Measurements from ENCODE around the gene CISH. TPM values are rescaled to one million over a fixed set of nuclear protein-coding genes. Genes with fewer than 3 reads are reported as not detected.

CISH gene
- total and polyA plus RNA-seq, 9 donors: 3.9 to 15.5 (median 12.9) TPM

DNA sequence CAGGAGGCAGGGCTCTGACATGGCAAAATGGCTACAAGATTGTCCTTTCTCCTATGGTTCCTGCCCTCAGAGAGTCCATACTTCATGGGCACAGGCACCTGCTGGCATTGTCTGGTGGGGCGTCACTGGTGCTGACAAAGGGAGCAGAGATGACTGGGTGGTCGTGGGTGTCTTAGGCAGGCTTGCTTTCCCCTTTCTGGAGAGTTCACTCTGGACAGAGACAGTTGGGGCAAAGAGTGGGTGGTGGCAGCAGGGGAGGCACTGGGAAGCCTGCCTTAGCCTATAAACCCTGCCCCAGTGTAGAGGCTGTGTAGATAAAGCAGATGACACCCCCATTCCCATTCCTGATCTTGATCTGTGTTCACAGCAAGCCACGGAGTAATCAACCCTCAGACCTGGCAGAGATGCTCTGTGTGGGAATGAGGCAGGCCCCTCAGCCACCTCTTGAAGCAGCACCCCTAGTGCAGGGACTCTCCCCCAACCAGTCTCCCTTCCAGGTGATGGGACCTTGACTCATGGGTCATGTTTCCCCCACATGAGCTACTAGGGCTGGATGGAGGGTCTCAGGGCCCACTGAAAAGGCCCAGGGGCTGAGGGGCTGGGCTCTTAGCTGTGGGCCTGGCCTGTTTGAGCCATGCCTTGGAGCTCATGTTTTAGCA, 42.5 kb upstream of the CISH start:
- WGBS (ENCODE audit: insufficient coverage): 80% methylated on average over 2 of the region's 3 CpGs
- Histone ChIP-seq H3K27ac (ENCODE audit: low read length) (no peak overlapping the region), H3K4me1 (ENCODE audit: control insufficient read depth, insufficient read depth, low read length) (peaks cover 8% of the 10 kb centered on the region), H3K27me3 (ENCODE audit: control insufficient read depth, insufficient read depth, low read length) (no peaks in the 10 kb centered on the region), H3K36me3 (ENCODE audit: control insufficient read depth, insufficient read depth, low read length) (no peaks in the 10 kb centered on the region), H3K9me3 (replicated peaks; ENCODE audit: control insufficient read depth, low read depth, low read length) (no peaks in the 10 kb centered on the region), H3K4me3 (ENCODE audit: low read length) (no peak overlapping the region)
- no peak for DNase-seq

GRCh38 chr3:50652709-50653108, 41.1 kb upstream of the CISH start:
- Histone ChIP-seq H3K4me1 (ENCODE audit: control insufficient read depth, insufficient read depth, low read length) (peaks cover 10% of the 10 kb centered on the region), H3K27ac (ENCODE audit: low read length) (no peak overlapping the region)
- no CpG with 5 or more reads among the region's 2 CpGs for WGBS (ENCODE audit: insufficient coverage)

GRCh38 chr3:50651920-50652529, 40.5 kb upstream of the CISH start:
- WGBS (ENCODE audit: insufficient coverage): 19% methylated on average over 6 of the region's 7 CpGs
- H3K4me3 ChIP-seq (ENCODE audit: low read length): no peak overlapping the region
- peaks cover 10% of the 10 kb centered on the region for H3K4me1 ChIP-seq (ENCODE audit: control insufficient read depth, insufficient read depth, low read length)
- no peaks in the 10 kb centered on the region for H3K27me3 ChIP-seq (ENCODE audit: control insufficient read depth, insufficient read depth, low read length)
- peaks cover 4% of the 10 kb centered on the region for H3K36me3 ChIP-seq (ENCODE audit: control insufficient read depth, insufficient read depth, low read length)
- DNase-seq: no peak
- H3K27ac ChIP-seq (ENCODE audit: low read length): no peak overlapping the region
- no peaks in the 10 kb centered on the region for H3K9me3 ChIP-seq (replicated peaks; ENCODE audit: control insufficient read depth, low read depth, low read length)

More at GRCh38 chr3:50652709-50653108, 41.1 kb upstream of the CISH start:
- H3K9me3 ChIP-seq (replicated peaks; ENCODE audit: control insufficient read depth, low read depth, low read length): no peaks in the 10 kb centered on the region
- no peaks in the 10 kb centered on the region for H3K27me3 ChIP-seq (ENCODE audit: control insufficient read depth, insufficient read depth, low read length)
- H3K4me3 ChIP-seq (ENCODE audit: low read length): no peak overlapping the region
- no peaks in the 10 kb centered on the region for H3K36me3 ChIP-seq (ENCODE audit: control insufficient read depth, insufficient read depth, low read length)
- no peak for DNase-seq

DNA sequence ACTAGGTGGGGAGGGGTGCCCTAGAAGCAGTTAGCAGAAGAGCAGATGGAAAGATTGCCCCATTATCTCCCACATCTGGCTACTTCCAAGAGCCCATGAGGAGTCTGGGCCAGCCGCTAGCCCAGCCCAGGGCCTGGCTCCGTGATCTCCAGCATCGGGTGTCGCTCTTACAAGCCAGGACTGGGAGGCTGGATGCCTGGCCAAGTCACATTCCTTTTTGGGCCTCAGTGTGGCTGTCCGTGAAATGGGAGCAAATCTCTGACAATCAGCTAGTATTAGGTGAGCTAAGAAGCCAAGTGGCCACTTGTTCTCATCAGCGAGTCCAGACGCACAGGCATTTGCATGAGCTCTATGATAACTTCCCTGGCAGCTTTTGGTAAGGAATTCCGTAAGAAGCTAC, 39.9 kb upstream of the CISH start:
- Histone ChIP-seq H3K9me3 (replicated peaks; ENCODE audit: control insufficient read depth, low read depth, low read length) (no peaks in the 10 kb centered on the region), H3K4me3 (ENCODE audit: low read length) (no peak overlapping the region), H3K27ac (ENCODE audit: low read length) (no peak overlapping the region), H3K27me3 (ENCODE audit: control insufficient read depth, insufficient read depth, low read length) (no peaks in the 10 kb centered on the region), H3K36me3 (ENCODE audit: control insufficient read depth, insufficient read depth, low read length) (peaks cover 8% of the 10 kb centered on the region), H3K4me1 (ENCODE audit: control insufficient read depth, insufficient read depth, low read length) (peaks cover 10% of the 10 kb centered on the region)
- DNase-seq: no peak
- WGBS (ENCODE audit: insufficient coverage): 73% methylated on average over 8 of the region's 8 CpGs

GRCh38 chr3:50650018-50650417, 38.4 kb upstream of the CISH start:
- peaks cover 13% of the 10 kb centered on the region for H3K36me3 ChIP-seq (ENCODE audit: control insufficient read depth, insufficient read depth, low read length)
- no peak for DNase-seq
- no peak overlapping the region for H3K4me3 ChIP-seq (ENCODE audit: low read length)
- peaks cover 10% of the 10 kb centered on the region for H3K4me1 ChIP-seq (ENCODE audit: control insufficient read depth, insufficient read depth, low read length)
- H3K9me3 ChIP-seq (replicated peaks; ENCODE audit: control insufficient read depth, low read depth, low read length): no peaks in the 10 kb centered on the region
- no peak overlapping the region for H3K27ac ChIP-seq (ENCODE audit: low read length)
- no peaks in the 10 kb centered on the region for H3K27me3 ChIP-seq (ENCODE audit: control insufficient read depth, insufficient read depth, low read length)
- WGBS (ENCODE audit: insufficient coverage): no CpG with 5 or more reads among the region's 1 CpG

GRCh38 chr3:50649451-50649931, 37.9 kb upstream of the CISH start:
- no peak for DNase-seq
- H3K27me3 ChIP-seq (ENCODE audit: control insufficient read depth, insufficient read depth, low read length): no peaks in the 10 kb centered on the region
- H3K4me1 ChIP-seq (ENCODE audit: control insufficient read depth, insufficient read depth, low read length): peaks cover 10% of the 10 kb centered on the region
- H3K9me3 ChIP-seq (replicated peaks; ENCODE audit: control insufficient read depth, low read depth, low read length): no peaks in the 10 kb centered on the region
- H3K36me3 ChIP-seq (ENCODE audit: control insufficient read depth, insufficient read depth, low read length): peaks cover 15% of the 10 kb centered on the region
- WGBS (ENCODE audit: insufficient coverage): 60% methylated on average over 4 of the region's 8 CpGs
- no peak overlapping the region for H3K27ac ChIP-seq (ENCODE audit: low read length)
- H3K4me3 ChIP-seq (ENCODE audit: low read length): no peak overlapping the region

- DNase-seq: no peak
- Histone ChIP-seq H3K4me1 (ENCODE audit: control insufficient read depth, insufficient read depth, low read length) (peaks cover 14% of the 10 kb centered on the region), H3K4me3 (ENCODE audit: low read length) (no peak overlapping the region), H3K36me3 (ENCODE audit: control insufficient read depth, insufficient read depth, low read length) (peaks cover 16% of the 10 kb centered on the region), H3K27me3 (ENCODE audit: control insufficient read depth, insufficient read depth, low read length) (no peaks in the 10 kb centered on the region), H3K27ac (ENCODE audit: low read length) (no peak overlapping the region), H3K9me3 (replicated peaks; ENCODE audit: control insufficient read depth, low read depth, low read length) (no peaks in the 10 kb centered on the region)
- WGBS (ENCODE audit: insufficient coverage): no CpG with 5 or more reads among the region's 2 CpGs
Observed at GRCh38 chr3:50648944-50649343, 37.4 kb upstream of the CISH start.

- peaks cover 18% of the 10 kb centered on the region for H3K36me3 ChIP-seq (ENCODE audit: control insufficient read depth, insufficient read depth, low read length)
- no peaks in the 10 kb centered on the region for H3K27me3 ChIP-seq (ENCODE audit: control insufficient read depth, insufficient read depth, low read length)
- no peak overlapping the region for H3K4me3 ChIP-seq (ENCODE audit: low read length)
- 30% methylated on average over 3 of the region's 6 CpGs for WGBS (ENCODE audit: insufficient coverage)
- no peak for DNase-seq
- H3K9me3 ChIP-seq (replicated peaks; ENCODE audit: control insufficient read depth, low read depth, low read length): no peaks in the 10 kb centered on the region
- H3K27ac ChIP-seq (ENCODE audit: low read length): no peak overlapping the region
- H3K4me1 ChIP-seq (ENCODE audit: control insufficient read depth, insufficient read depth, low read length): peaks cover 16% of the 10 kb centered on the region
Observed at GRCh38 chr3:50648313-50648712, 36.7 kb upstream of the CISH start.

GRCh38 chr3:50645378-50645777, 33.8 kb upstream of the CISH start:
- no peak overlapping the region for H3K4me3 ChIP-seq (ENCODE audit: low read length)
- WGBS (ENCODE audit: insufficient coverage): 60% methylated on average over 1 of the region's 2 CpGs
- H3K27ac ChIP-seq (ENCODE audit: low read length): no peak overlapping the region
- H3K27me3 ChIP-seq (ENCODE audit: control insufficient read depth, insufficient read depth, low read length): no peaks in the 10 kb centered on the region
- DNase-seq: no peak
- H3K9me3 ChIP-seq (replicated peaks; ENCODE audit: control insufficient read depth, low read depth, low read length): no peaks in the 10 kb centered on the region
- H3K4me1 ChIP-seq (ENCODE audit: control insufficient read depth, insufficient read depth, low read length): peaks cover 16% of the 10 kb centered on the region
- H3K36me3 ChIP-seq (ENCODE audit: control insufficient read depth, insufficient read depth, low read length): peaks cover 44% of the 10 kb centered on the region

DNA sequence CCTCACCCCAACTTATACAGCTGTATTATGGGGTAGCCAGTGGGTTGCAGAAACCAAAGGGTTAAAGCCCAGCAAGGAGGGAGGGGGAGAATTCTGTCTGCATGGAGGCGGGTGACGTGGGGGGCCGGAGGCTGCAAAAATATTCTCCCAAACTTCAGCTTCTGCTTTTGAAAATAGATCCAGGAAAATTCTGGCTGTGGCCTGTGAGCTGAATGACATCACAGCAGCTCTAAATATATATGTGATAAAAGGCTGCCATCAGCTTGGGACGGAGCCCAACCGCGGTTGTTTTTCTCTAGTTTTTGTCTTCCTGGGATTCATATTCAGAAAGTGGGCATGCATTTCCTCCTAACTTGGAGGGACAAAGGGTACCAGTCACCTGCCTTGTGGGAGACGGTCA, 33.0 kb upstream of the CISH start:
- Histone ChIP-seq H3K27me3 (ENCODE audit: control insufficient read depth, insufficient read depth, low read length) (no peaks in the 10 kb centered on the region), H3K4me3 (ENCODE audit: low read length) (no peak overlapping the region), H3K9me3 (replicated peaks; ENCODE audit: control insufficient read depth, low read depth, low read length) (no peaks in the 10 kb centered on the region), H3K4me1 (ENCODE audit: control insufficient read depth, insufficient read depth, low read length) (peaks cover 14% of the 10 kb centered on the region), H3K36me3 (ENCODE audit: control insufficient read depth, insufficient read depth, low read length) (peaks cover 50% of the 10 kb centered on the region), H3K27ac (ENCODE audit: low read length) (no peak overlapping the region)
- WGBS (ENCODE audit: insufficient coverage): 48% methylated on average over 4 of the region's 7 CpGs
- peak; percentile 69 for DNase-seq
